Non-pigmented ciliary epithelial cell (primary cell): ENCODE data around the gene LMAN1.

Experiments used
- DNase-seq: peaks from one replicate; pipeline ENCODE4 v3.0.0-alpha.2; 2010; ENCODE audit warnings: low read depth

The LMAN1 gene

DNA sequence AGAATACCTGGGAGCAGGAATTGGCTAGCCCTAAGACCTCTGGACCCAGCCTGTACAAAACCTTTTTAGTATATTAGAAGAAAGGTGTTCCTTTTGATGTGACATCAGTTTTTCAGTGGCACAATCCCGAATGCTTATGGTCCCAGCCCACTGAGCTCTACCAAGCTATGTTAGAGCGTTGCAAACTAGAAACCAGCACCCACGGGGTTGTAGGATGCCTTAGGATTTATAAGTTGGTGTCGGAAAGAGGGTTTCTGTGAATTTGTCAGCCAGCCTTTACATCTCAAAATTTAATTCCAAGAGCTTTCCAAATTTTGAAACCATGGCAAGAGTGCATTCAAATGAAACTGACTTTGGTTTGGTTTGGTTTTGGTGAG, 499 bp upstream of the LMAN1 start:
- DNase-seq: no peak

DNA sequence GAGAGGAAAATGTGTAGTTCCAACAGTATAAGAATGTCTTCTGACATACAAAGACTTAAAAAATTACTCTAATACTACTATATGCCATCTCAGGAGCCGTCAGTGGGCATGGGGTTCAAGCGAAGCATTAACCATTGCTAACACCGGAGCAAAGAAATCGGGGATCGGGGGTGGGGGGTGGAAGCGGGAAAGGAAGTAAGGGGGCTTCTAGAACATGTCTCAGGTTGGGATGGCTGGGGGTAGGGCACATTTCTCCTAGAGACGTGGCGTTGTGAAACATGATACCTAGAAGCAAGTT, 702 bp downstream of the LMAN1 start:
- DNase-seq: no peak

DNA sequence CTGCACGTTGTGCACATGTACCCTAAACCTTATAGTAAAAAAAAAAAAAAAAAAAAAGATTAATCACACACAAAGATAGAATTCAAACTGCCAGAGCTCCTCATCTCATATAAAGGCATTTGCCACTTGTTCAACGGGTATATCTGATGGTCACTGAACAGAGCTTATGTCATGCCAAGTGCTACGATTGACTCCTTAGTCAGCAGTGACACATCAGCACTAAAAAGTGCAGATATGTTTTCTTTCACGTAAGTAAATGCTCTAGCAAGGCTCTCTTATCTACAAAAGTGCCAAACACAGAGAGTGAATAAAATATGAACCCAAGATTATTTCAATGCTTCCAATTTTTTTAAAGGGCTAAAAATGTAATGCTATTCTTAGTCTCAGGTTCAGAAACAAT, 1.1 kb downstream of the LMAN1 start:
- DNase-seq: peak; percentile 76

DNA sequence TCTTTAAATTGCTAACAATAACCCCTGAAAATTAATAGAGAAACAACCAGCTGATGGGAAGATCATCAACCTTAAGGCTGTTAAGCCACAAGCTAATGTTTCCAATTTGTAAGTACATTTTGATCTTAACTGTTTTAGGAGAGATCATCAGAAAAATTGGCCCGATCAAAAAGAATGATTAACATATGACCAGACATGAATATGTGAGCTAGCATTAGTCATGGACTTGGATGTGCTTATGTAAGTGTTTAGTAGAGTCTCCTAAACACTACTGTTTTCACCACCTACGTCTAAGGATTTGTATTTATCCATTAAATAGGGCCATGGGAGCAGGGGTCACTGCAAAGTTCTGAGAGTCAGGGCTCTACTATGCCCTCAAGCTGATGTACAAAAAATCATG, 4.3 kb downstream of the LMAN1 start:
- no peak for DNase-seq

DNA sequence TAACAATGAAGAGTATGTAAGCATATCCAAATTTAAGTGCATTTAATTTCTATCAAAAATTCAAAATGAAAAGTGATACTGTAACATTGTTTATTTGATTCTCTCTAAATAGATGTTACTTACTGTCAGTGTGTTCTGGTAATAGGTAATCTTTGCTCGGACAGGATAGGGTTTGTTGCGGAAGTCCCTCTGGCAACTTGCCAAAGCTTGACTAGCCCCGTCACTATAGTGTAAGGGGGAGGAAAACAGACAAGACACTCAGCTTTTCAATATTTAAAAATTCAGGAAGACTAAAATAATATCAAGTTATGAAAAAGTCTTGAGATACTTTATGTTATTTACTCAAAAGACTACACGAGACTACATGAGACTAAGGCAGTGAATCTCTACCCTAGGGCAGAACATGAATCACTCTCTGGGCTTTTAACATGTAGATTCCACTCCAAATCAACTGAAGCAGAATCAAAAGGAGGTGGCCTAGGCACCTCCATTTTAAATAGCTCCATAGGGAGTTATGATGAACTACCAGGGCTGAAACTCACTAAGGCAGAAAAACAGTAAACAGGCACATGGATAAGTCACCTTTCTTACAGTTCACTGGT, 5.9 kb downstream of the LMAN1 start:
- no peak for DNase-seq

DNA sequence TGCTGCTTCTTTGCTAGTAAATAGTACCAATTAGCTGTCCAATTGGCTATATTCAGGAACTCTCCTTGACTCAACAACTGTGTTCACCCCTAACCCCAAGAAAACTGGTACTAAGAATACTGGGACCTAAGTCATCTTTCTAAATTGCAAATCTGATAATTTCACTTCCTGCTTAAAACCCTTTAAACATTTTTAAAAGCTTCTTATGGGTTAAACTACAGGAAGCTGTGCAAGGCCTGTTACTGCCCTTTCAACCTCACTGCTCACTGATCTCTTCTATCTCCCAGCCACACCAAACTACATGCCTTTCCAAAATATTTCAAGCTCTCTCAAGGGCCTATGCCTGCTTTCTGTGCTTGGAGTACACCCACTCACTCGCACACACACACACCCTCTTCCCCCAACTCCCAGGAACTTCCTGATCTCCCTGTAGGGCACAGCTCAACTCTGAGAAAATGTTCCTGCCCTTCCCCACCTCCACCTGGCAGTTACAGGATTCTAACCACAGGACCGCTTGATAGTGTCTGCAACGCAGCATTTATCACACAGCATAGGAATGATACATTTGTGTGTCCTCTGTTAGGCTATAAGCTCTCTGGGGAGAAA, 6.7 kb downstream of the LMAN1 start:
- no peak for DNase-seq

DNA sequence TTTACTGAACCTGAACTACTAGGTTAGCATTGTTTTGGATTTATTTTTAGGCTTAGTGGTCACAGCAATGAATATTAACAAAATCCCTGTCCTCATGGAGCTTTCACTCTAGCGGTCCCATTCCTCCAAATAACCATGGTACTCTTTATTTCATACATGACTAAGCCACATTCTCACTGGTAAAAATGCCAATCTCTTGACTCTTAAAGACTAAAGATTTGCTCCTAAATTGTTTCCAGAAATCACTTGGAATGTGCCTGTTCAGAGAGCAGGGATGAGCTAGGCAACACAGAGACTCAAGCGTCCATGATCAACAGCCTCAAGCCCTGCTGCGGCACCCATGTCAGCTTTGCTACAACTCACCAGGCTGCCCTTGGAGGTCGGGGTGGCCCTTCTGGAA, 13.5 kb downstream of the LMAN1 start:
- DNase-seq: no peak

DNA sequence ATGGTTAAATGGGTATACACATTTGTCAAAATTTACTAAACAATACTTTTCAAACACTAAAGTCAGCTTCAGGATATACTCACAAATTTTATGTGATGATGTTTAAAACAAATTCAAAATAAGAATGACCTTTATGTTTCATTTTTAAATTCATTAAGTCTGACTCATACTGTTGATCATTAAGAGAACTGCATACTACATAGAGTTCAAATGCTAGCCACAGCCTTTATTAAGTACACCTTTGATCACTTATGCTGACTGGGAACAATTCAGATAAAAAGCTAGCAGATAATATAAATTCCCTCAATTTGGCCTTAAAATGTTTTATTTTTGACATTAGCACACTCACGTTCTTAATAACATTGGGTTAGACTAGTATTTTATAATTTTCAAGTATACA, 14.1 kb downstream of the LMAN1 start:
- no peak for DNase-seq

DNA sequence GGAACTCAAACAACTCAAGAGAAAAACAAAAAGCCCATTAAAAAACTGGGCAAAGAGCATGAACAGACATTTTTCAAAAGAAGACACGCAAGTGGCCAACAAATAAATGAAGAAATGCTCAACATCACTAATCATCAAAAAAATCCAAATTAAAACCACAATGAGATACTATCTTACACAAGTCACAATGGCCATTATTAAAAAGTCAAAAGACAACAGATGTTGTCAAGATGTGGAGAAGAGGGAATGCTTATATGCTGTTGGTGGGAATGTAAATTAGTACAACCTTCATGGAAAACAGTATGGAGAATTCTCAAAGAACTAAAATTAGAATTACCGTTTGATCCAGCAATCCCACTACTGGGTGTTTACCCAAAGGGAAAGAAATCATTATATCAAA, 15.1 kb downstream of the LMAN1 start:
- DNase-seq: no peak

DNA sequence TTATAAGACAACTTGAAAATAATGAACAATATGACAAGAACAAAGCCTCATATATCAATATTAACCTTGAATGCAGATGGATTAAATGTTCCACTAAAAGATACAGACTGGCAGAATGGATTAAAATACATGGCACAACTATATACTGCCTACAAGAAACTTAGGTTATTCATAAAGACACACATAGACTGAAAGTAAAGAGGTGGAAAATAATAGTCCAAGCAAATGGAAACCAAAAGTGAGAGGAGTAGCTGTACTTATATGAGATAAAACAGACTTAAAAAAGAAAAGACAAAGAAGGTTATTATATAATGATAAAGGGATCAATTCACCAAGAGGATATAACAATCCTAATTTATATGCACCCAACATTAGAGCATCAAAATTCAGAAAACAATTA, 18.2 kb downstream of the LMAN1 start:
- no peak for DNase-seq

DNA sequence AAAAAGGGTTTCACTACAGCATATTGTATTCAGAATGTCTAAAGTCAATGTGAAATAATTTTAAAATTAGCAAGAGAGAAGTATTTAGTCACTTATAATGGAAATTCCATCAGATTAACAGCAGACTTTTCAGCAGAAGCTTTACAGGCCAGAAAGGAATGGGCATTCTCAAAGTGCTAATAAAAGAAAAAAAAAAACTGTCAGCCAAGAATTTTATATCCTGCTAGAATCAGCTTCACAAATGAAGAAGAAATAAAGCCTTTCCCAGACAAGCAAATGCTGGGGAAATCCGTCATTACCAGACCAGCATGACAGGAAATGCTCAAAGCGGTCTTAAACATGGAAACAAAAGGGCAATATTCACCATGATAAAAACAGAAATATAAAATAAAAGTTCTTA, 18.8 kb downstream of the LMAN1 start:
- DNase-seq: no peak

DNA sequence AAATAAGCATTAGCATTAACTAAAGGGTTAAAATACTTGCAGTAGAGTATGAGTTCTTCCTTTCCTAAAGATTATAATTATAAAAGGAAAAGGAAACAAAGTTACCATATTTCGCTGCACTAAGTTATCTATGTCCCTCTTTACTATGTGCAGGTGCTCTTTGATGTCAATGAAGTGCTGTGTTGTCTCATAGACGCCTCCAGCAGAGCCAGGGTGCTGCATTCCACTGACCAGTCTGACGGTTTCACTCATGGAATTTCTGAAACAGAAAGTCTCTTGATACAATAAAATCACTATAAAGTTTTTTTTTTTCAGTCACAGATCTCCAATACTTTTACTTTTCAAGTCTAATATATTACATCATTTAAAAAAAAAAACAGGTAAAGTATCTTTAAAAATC, 26.1 kb downstream of the LMAN1 start:
- no peak for DNase-seq

DNA sequence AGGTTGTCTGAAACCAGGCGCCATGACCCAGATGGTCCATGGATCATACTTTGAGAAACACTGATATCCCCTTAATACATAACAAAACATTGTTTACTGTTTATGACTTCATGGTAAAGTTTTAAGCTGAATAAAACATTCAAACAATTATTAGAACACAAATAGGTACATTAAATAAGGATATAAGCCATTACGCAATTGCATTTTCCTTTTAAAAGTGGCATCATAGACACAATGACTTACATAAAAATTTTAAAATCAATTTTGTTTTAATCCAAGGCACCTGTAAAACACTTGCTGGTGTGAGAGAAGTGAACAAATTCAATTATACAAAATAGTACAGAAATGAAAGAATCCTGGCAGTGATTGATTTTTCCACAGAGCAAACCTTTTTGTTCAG, 30.4 kb downstream of the LMAN1 start:
- no peak for DNase-seq

DNA sequence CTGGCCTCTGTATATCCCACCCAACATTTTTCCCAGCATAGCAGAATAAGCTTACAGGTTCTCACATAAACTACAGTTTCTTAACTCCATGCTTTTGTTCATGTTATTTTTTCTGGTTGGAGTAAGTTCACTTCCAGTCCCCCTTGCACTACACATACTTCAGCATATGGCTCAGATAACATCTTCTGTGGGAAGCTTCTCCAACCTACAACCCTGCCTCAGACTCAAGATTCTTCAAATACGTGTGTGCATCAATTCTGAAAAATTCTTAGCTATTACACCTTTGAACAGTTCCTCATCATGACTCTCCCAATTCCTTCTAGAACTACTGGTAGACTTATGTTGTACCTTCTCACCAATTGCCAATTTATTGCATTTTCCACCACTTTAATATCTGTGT, 33.1 kb downstream of the LMAN1 start:
- no peak for DNase-seq

DNA sequence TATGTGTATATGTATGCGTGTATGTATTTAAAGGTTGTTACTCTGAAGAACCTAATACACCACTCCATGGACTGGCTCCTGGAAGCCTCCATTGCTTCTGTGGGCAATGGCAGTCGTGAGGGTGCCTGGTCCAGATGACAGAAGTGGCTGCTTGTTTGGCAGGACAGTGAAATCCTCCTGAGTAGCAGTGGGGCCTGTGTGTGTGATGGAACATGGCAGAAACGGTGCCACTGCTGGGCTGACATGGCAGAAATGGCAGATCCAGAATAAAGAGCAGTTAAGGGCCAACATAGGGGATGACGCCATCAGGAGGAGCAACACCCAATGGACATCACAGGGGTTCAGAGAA, 34.5 kb downstream of the LMAN1 start:
- DNase-seq: no peak

DNA sequence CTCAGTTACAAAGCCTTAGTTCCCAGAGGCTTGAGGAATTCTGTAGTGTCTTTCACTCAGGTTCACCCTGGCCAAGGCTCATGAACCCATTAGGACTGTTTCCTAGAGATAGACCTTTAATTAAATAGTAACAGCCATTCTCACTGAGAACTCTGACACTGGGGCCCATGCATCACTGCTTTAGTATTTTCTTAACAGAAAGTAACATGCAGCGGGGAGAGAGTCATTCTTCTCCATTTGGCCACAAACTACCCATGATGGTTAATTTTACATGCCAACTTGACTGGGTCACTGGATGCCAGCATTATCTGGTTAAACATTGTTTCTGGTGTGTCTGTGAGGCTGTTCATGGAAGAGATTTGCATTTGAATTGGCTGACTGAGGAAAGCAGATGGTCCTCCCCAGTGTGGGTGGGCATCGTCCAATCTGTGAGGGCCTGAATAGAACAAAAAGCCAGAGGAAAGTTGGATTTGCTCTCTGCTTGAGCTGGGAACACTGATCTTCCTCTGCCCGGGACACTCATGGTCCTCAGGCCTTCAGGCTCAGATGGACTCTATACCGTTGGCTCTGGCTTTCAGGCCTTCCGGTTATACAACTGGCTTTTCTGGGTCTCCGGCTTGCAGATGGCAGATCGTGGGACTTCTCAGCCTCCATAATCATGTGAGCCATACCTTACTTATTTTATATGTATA, 35.0 kb downstream of the LMAN1 start:
- peak; percentile 20 for DNase-seq

DNA sequence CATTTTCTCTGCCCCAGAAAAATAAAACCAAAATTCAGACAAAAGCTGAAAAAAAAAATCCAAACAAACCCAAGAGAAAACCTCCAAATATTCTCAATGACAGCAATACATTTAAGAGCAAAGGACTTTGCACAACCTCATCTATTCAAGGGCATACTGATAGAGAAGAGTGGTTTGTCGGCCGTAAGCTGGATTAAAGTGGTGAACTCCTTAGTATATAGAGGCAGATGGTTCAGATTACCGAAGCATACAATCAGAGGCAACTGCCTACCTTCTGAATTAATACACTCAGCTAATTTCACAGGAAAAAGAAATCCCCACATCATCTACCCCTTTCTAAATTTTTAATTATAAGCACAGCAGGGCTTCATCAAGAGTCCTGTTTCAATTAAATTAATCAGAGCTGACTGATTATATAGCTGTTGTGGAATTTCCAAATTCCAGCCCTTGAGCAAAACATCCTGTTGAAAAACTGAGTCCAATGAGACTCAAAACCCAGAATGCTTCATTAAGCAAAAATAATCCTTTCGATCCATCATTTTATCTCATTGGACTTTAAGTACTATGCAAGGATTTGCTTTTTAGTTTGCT, 40.5 kb downstream of the LMAN1 start, which contains the start of gene CPLX4:
TSS of gene CPLX4 (minus strand) at position 190 of the 591 bp plus-strand sequence. CDS start at position 3, 187 bp downstream.
- no peak for DNase-seq

DNA sequence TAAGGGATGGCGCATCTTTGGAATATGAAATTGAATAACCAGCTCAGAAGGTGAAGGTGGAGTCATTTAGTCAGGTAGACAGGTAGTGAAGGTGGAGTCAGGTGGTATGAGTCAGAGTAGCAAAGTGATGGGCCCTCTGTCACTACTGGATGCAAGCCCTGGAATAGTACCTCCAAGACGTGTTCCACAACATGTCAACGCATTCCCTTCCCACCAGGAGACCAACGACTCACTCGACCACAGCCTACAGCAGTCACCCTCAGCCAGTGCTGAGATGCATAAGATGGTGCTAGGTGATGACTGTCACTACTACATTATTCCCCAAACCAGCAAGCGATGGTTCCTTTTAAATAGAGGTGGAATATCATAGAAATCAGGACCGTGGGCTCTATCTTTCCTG, 47.4 kb downstream of the LMAN1 start:
- DNase-seq: no peak

DNA sequence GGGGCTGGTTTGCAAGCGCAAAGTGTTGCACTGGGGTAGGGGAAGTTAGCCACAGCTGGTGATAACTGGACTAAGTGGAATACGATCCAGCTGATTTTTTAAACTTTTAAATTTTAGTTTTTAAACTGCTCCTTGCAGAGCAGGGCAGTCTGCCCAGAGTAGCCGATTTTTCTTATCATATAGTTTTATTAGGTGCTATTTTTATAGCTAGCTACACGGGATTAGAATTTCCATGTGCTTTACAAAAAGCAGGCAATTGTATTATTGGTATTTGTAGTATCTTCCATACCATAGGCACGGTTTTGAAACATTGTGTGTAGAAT, 50.2 kb downstream of the LMAN1 start:
- DNase-seq: no peak

DNA sequence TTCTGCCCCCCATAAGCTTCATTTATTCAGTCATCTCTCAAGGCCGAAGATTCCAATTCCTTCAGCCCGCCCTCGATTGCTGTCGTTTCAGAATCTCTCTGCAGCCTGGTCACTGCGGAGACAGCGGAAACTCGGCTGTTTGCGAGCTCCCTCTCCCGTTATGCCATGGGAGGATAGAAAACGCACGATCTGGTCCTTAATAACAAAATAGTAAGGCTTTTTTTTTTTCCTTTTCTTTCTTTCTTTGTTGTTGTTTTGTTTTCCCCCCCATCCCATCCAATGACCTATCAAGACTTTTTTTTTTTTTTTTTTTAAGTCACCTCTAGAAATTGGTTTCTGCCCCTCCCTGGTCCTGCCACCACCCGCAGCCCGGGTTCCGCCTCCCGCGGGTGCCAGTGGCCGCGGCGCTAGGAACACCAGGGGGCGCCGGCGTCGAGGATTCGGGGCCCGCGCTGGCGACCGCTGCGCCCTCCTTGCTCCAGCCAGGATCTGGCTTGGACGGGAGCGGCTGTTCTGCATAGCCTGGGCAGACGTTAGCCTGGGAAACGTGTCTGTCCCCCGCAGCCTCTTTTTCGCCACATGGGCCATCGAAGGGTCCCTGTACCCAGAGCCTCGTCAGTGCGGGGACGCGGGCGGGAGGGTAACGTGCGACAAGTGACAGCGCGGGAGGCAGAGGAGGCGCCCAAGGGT, 50.7 kb downstream of the LMAN1 start:
- DNase-seq: no peak

DNA sequence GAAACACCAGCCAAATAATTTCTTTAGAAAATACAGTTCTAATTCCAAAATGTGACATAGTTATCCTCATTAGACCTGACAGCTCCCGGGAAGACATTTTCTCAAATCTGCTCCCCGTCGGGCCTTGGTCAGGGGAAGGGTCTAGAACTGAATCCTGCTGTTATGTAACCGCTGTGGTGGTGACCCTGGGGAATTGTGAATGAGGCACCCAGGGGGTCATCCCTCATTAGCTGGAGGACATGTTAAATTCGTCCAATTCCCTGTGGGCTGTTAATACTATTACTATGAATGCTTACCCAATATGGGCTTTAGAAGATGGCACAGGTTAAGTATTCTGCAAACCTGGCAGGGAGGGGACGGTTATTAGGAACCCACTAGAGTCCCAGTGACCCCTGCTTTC, 52.4 kb downstream of the LMAN1 start:
- no peak for DNase-seq

DNA sequence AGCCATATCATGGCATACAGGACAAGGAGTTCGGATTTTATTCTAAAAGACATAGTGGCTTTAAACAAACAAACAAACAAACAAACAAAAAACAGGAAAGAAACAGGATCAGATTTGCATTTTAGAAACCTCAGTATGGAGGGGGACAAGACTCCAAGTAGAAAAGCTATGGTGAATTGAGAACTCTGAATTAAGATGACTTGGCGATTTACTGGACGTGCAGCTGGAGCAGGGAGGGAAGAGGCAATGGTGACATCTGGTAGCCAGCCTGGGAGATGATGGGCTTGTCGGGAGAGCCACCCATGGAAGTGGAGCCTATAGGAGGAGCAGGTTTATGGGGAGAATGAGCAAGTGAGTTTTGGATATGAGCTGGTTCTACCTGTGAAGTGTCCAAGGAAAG, 53.8 kb downstream of the LMAN1 start:
- DNase-seq: no peak

DNA sequence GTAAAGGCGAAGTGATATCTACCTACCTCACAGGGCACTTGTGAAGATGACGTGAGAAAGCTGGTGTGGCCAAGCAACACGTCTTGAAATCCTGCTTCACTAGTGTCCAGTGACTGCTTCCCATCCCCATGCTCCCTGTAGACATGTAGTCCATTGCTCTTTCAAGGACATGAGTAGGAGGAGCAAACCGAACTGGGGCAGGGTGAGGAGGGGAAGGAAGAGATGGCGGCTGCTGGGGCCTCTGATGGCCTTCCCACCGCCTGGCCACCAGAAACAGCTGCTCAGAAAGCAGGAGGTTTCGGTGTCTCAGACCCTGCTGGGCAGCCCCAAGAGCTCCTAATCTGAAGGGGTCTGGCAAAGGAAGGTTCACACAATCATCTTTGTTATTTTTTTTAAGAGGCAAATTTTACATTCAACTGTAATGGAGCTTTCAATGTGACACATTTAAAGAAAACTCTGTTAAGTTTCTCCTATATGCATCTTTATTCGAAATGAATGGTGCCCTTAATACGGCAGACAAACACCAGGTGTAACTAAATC, 55.3 kb downstream of the LMAN1 start:
- DNase-seq: no peak
